ENCODE data around the gene PRRG2.

PRRG2 gene

DNA sequence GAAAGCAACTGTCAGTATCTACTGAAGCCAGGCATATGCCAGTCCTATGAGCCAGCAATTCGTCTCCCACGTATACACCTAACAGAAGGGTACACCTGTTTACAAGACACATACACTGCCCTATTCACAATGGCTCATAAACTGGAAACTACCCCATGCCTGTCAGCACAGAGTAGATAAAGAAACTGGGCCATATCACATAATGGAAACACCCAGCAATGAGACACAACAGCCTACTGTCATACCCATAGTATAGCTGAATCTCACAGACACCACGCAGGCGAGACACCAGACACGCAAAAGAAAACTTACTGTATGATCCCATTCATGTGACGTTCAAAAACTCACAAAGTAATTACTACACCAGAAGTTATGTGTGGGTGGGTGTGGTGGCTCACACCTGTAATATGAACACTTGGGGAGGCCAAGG is 16.5 kb upstream of the PRRG2 start:
- ChIA-PET POLR2A (no interaction called here), CTCF (interaction anchor here (9.3 kb wide), 1 partner anchor 16 kb away, joined by 98 read pairs; no protein-coding TSS in a partner anchor)
- DNase-seq (ENCODE audit: extremely low spot score): no peak
- TF ChIP-seq, protein P1, sequence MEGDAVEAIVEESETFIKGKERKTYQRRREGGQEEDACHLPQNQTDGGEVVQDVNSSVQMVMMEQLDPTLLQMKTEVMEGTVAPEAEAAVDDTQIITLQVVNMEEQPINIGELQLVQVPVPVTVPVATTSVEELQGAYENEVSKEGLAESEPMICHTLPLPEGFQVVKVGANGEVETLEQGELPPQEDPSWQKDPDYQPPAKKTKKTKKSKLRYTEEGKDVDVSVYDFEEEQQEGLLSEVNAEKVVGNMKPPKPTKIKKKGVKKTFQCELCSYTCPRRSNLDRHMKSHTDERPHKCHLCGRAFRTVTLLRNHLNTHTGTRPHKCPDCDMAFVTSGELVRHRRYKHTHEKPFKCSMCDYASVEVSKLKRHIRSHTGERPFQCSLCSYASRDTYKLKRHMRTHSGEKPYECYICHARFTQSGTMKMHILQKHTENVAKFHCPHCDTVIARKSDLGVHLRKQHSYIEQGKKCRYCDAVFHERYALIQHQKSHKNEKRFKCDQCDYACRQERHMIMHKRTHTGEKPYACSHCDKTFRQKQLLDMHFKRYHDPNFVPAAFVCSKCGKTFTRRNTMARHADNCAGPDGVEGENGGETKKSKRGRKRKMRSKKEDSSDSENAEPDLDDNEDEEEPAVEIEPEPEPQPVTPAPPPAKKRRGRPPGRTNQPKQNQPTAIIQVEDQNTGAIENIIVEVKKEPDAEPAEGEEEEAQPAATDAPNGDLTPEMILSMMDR (IDR thresholded peaks at IDR 0.05; ENCODE audit: control extremely low read depth, extremely low read depth, low read depth, missing control alignments): no peak

GRCh38 chr19:49565261-49565660 is 15.9 kb upstream of the PRRG2 start:
- ChIA-PET POLR2A (interaction anchor here (0.6 kb wide), 1 partner anchor 44 kb away, joined by 6 read pairs; no protein-coding TSS in a partner anchor), CTCF (interaction anchor here (1.0 to 9.3 kb wide), 2 partner anchors 17 to 23 kb away, joined by 3 to 98 read pairs; no protein-coding TSS in a partner anchor)
- TF ChIP-seq, protein P1 (IDR thresholded peaks at IDR 0.05; ENCODE audit: control extremely low read depth, extremely low read depth, low read depth, missing control alignments): no peak
- DNase-seq (ENCODE audit: extremely low spot score): no peak

DNA sequence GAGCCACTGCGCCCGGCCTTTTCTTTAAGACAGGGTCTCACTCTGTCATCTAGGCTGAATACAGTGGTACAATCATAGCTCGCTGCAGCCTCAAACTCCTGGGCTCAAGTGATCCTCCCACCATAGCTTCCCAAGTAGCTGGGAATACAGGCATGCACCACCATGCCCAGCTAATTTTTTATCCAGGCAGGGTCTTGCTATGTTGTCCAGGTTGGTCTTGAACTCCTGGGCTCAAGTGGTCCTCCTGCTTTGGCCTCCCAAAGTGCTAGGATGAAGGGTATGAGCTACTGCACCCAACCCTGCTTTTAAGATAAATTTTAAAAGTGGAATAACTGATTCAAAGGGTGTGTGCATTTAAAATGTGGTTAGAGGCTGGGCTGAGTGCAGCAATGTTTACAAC is 14.8 kb upstream of the PRRG2 start:
- no peak for DNase-seq (ENCODE audit: extremely low spot score)
- POLR2A ChIA-PET: interaction anchor here (0.7 kb wide), 1 partner anchor 72 kb away, joined by 3 read pairs; no protein-coding TSS in a partner anchor
- CTCF ChIA-PET: interaction anchor here (0.7 to 9.3 kb wide), 4 partner anchors 18 to 83 kb away, joined by 3 to 98 read pairs (median 4); no protein-coding TSS in a partner anchor
- TF ChIP-seq, protein P1 (IDR thresholded peaks at IDR 0.05; ENCODE audit: control extremely low read depth, extremely low read depth, low read depth, missing control alignments): no peak

GRCh38 chr19:49567861-49568441 is 13.2 kb upstream of the PRRG2 start:
- ChIA-PET CTCF (interaction anchor here (3.6 to 4.3 kb wide), 2 partner anchors 12 to 62 kb away, joined by 59 to 84 read pairs; partner anchors contain the start of genes NOSIP and PRRG2), POLR2A (no interaction called here)
- TF ChIP-seq, protein P1 (IDR thresholded peaks at IDR 0.05; ENCODE audit: control extremely low read depth, extremely low read depth, low read depth, missing control alignments): no peak
- no peak for DNase-seq (ENCODE audit: extremely low spot score)

GRCh38 chr19:49570138-49570856 is 10.8 kb upstream of the PRRG2 start:
- ChIA-PET POLR2A (interaction anchor here (1.0 to 1.1 kb wide), 2 partner anchors 10 to 128 kb away, joined by 3 to 4 read pairs; partner anchors contain the start of gene NOSIP), CTCF (interaction anchor here (0.7 to 7.0 kb wide), 58 partner anchors 9 to 566 kb away, joined by 3 to 84 read pairs (median 4); partner anchors contain the start of genes FLT3LG, NOSIP, PRRG2 and RCN3)
- peak; percentile 87 for DNase-seq (ENCODE audit: extremely low spot score)
- TF ChIP-seq, protein P1 (IDR thresholded peaks at IDR 0.05; ENCODE audit: control extremely low read depth, extremely low read depth, low read depth, missing control alignments): peak; percentile 92

GRCh38 chr19:49570997-49571676 is 10.0 kb upstream of the PRRG2 start:
- ChIA-PET CTCF (interaction anchor here (0.7 to 7.0 kb wide), 35 partner anchors 8 to 565 kb away, joined by 3 to 84 read pairs (median 5); partner anchors contain the start of genes FLT3LG, NOSIP, PRRG2 and RRAS), POLR2A (interaction anchor here (1.1 kb wide), 1 partner anchor 128 kb away, joined by 3 read pairs; no protein-coding TSS in a partner anchor)
- TF ChIP-seq, protein P1 (IDR thresholded peaks at IDR 0.05; ENCODE audit: control extremely low read depth, extremely low read depth, low read depth, missing control alignments): peak; percentile 43
- DNase-seq (ENCODE audit: extremely low spot score): no peak
